Measurements from ENCODE around the gene WFDC2. TPM values are rescaled to one million over a fixed set of nuclear protein-coding genes. Genes with fewer than 3 reads are reported as not detected.

WFDC2 gene
- total and polyA plus RNA-seq, 2 experiments from 2014 or later, result 12.6 to 99.1 TPM

DNA sequence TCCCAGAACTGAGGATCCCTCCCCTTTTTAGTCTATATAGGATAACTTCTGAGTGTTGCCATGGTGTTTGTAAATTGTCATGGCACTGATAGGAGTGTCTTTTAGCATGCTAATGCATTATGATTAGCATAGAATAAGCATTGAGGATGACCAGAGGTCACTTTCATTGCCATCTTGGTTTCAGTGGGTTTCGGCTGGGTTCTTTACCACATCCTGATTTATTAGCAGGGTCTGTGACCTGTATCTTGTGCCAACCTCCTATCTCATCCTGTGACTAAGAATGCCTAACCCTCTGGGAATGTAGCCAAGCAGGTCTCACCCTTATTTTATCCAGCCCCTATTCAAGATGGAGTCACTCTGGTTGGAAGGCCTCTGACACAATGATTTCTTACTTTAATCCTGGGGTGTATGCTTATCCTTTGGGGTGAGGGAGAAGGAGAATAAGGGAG lies 19.6 kb downstream of the WFDC2 start:
- WGBS (ENCODE audit: low lambda C conversion rate, missing lambda C conversion rate), result 85% methylated on average over 1 of the region's 1 CpG
- H3K9me3 ChIP-seq (ENCODE audit: low read depth), result no peaks in the 10 kb centered on the region
- TF ChIP-seq EZH2 (IDR thresholded peaks at IDR 0.05; ENCODE audit: borderline replicate concordance), result no peak
- TF ChIP-seq, protein P1, sequence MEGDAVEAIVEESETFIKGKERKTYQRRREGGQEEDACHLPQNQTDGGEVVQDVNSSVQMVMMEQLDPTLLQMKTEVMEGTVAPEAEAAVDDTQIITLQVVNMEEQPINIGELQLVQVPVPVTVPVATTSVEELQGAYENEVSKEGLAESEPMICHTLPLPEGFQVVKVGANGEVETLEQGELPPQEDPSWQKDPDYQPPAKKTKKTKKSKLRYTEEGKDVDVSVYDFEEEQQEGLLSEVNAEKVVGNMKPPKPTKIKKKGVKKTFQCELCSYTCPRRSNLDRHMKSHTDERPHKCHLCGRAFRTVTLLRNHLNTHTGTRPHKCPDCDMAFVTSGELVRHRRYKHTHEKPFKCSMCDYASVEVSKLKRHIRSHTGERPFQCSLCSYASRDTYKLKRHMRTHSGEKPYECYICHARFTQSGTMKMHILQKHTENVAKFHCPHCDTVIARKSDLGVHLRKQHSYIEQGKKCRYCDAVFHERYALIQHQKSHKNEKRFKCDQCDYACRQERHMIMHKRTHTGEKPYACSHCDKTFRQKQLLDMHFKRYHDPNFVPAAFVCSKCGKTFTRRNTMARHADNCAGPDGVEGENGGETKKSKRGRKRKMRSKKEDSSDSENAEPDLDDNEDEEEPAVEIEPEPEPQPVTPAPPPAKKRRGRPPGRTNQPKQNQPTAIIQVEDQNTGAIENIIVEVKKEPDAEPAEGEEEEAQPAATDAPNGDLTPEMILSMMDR (IDR thresholded peaks at IDR 0.05; ENCODE audit: poor library complexity), result no peak
- TF ChIP-seq EZH2phosphoT487 (IDR thresholded peaks at IDR 0.05; ENCODE audit: low read depth, severe bottlenecking, unreplicated experiment), result no peak

DNA sequence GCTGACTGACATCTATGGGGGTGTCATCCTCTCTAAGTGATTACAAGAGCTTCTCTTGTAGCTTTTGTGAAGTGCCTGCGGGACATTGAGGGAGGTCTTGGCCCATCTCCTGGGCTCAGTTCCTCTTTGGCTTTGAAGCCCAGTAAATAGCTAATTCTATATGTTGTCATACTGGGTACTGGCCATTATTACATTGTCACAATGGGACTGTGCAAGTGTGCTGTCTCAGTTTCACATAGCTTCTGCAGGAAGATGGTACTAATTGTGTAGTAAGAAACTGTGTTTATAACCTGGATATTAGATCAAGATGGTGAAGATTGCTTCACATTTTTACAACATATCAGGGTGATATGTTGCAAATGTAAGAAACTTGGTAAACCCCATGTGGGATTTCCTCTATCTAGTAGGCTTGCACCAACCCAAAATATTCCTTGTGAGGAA lies 26.0 kb downstream of the WFDC2 start:
- Histone ChIP-seq H3K36me3 (replicated peaks; ENCODE audit: insufficient read depth, low read depth) (no peaks in the 10 kb centered on the region), H4K20me1 (ENCODE audit: insufficient read depth, poor library complexity, severe bottlenecking) (no peaks in the 10 kb centered on the region), H3K79me2 (no peaks in the 10 kb centered on the region), H3K9me3 (ENCODE audit: low read depth) (no peaks in the 10 kb centered on the region), H3K27ac (no peak overlapping the region), H3K4me1 (ENCODE audit: insufficient read depth) (no peaks in the 10 kb centered on the region), H2AFZ (no peak overlapping the region), H3K4me3 (no peak overlapping the region), H3K27me3 (peaks cover 4% of the 10 kb centered on the region), H3K4me2 (no peak overlapping the region), H3K9me2 (replicated peaks; ENCODE audit: insufficient read depth) (no peaks in the 10 kb centered on the region)
- DNase-seq (ENCODE audit: low spot score), result no peak
- TF ChIP-seq EZH2 (IDR thresholded peaks at IDR 0.05; ENCODE audit: borderline replicate concordance), result no peak
- no peak for TF ChIP-seq EZH2phosphoT487 (IDR thresholded peaks at IDR 0.05; ENCODE audit: low read depth, severe bottlenecking, unreplicated experiment)
- TF ChIP-seq, protein P1 (IDR thresholded peaks at IDR 0.05; ENCODE audit: poor library complexity), result no peak
- 84% methylated on average over 1 of the region's 1 CpG for WGBS (ENCODE audit: low lambda C conversion rate, missing lambda C conversion rate)

More for the DNA sequence above, 19.6 kb downstream of the WFDC2 start:
- H4K20me1 ChIP-seq (ENCODE audit: insufficient read depth, poor library complexity, severe bottlenecking), result no peaks in the 10 kb centered on the region
- H2AFZ ChIP-seq, result no peak overlapping the region
- no peak overlapping the region for H3K4me2 ChIP-seq
- H3K27me3 ChIP-seq, result peaks cover 3% of the 10 kb centered on the region
- H3K4me3 ChIP-seq, result no peak overlapping the region
- no peak for DNase-seq (ENCODE audit: low spot score)
- H3K9me2 ChIP-seq (replicated peaks; ENCODE audit: insufficient read depth), result no peaks in the 10 kb centered on the region
- H3K79me2 ChIP-seq, result no peaks in the 10 kb centered on the region
- no peaks in the 10 kb centered on the region for H3K4me1 ChIP-seq (ENCODE audit: insufficient read depth)
- H3K36me3 ChIP-seq (replicated peaks; ENCODE audit: insufficient read depth, low read depth), result no peaks in the 10 kb centered on the region
- no peak overlapping the region for H3K27ac ChIP-seq

DNA sequence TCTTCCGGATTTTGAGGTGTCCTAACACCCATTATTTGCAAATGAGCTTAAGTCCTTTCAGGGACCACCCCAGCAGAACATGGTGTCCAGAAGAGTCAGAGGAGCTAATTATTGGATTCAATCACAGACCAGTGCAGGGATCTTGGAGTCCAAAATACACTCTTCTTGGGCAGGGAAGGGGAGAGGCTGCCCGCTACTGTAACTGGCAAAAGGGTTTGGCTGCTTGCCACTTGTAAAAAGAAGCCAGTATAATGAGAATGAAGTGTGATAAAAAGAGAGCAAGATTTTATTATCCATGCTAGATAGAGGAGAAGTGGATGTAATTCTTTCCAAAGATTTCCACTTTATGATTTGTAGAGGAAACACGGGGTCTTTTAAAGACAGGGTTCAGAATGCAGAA lies 26.6 kb downstream of the WFDC2 start:
- 78% methylated on average over 3 of the region's 3 CpGs for WGBS (ENCODE audit: low lambda C conversion rate, missing lambda C conversion rate)
- Histone ChIP-seq H3K36me3 (replicated peaks; ENCODE audit: insufficient read depth, low read depth) (no peaks in the 10 kb centered on the region), H4K20me1 (ENCODE audit: insufficient read depth, poor library complexity, severe bottlenecking) (no peaks in the 10 kb centered on the region), H3K27me3 (peaks cover 4% of the 10 kb centered on the region), H3K27ac (no peak overlapping the region), H3K4me1 (ENCODE audit: insufficient read depth) (no peaks in the 10 kb centered on the region), H3K79me2 (no peaks in the 10 kb centered on the region), H3K9me3 (ENCODE audit: low read depth) (no peaks in the 10 kb centered on the region), H2AFZ (no peak overlapping the region), H3K9me2 (replicated peaks; ENCODE audit: insufficient read depth) (no peaks in the 10 kb centered on the region), H3K4me3 (no peak overlapping the region), H3K4me2 (no peak overlapping the region)
- no peak for DNase-seq (ENCODE audit: low spot score)
- TF ChIP-seq, protein P1 (IDR thresholded peaks at IDR 0.05; ENCODE audit: poor library complexity), result no peak
- TF ChIP-seq EZH2phosphoT487 (IDR thresholded peaks at IDR 0.05; ENCODE audit: low read depth, severe bottlenecking, unreplicated experiment), result no peak
- no peak for TF ChIP-seq EZH2 (IDR thresholded peaks at IDR 0.05; ENCODE audit: borderline replicate concordance)

All from hepatocyte (in vitro differentiated cells).